Osteoblast (primary cell): ENCODE results near the gene GPR22. TPM values are rescaled to one million over a fixed set of nuclear protein-coding genes. Genes with fewer than 3 reads are reported as not detected.

Source experiments
- DNase-seq: peaks from one replicate; pipeline ENCODE4 v3.0.0; 2011; ENCODE audit warnings: low spot score, mixed read lengths; ENCODE audit not compliant: insufficient read length; ENCODE audit errors: missing footprints
- H2AFZ ChIP-seq: 2 replicates; pipeline ENCODE4 v1.6.0; 2011; ENCODE audit warnings: mild to moderate bottlenecking, low read length
- H3K27ac ChIP-seq: 2 replicates; pipeline ENCODE4 v1.5.1; 2011; ENCODE audit warnings: mild to moderate bottlenecking, low read depth, low read length, moderate library complexity
- H3K27me3 ChIP-seq: 2 replicates; pipeline ENCODE4 v1.6.0; 2012; ENCODE audit warnings: mild to moderate bottlenecking, control low read depth, inconsistent platforms, low read length, moderate library complexity; ENCODE audit not compliant: insufficient read depth
- H3K36me3 ChIP-seq: 2 replicates; pipeline ENCODE4 v1.5.1; 2011; ENCODE audit warnings: mild to moderate bottlenecking, low read length, control low read depth, moderate library complexity; ENCODE audit not compliant: insufficient read depth
- H3K4me1 ChIP-seq: 2 replicates; pipeline ENCODE4 v1.5.1; 2011; ENCODE audit warnings: mild to moderate bottlenecking, low read length, control low read depth, moderate library complexity; ENCODE audit not compliant: insufficient read depth
- H3K4me2 ChIP-seq: 2 replicates; pipeline ENCODE4 v1.6.0; 2011; ENCODE audit warnings: mild to moderate bottlenecking, low read length; ENCODE audit not compliant: insufficient read depth
- H3K4me3 ChIP-seq: fragments of 200-600 bp; sonication (generic); 3 replicates; pipeline ENCODE4 v1.5.1; 2012; ENCODE audit warnings: mild to moderate bottlenecking, low read length, inconsistent platforms; ENCODE audit not compliant: insufficient read depth
- H3K79me2 ChIP-seq: 2 replicates; pipeline ENCODE4 v1.6.0; 2012; ENCODE audit warnings: mild to moderate bottlenecking, low read length, control low read depth, inconsistent platforms; ENCODE audit not compliant: insufficient read depth
- H3K9me3 ChIP-seq: 2 replicates; pipeline ENCODE4 v1.5.1; 2011; ENCODE audit warnings: low read depth, low read length, control low read depth
- H4K20me1 ChIP-seq: 2 replicates; pipeline ENCODE4 v1.6.0; 2012; ENCODE audit warnings: mild to moderate bottlenecking, low read length, control low read depth; ENCODE audit not compliant: insufficient read depth
- CTCF ChIP-seq: IDR thresholded peaks from 2 replicates; pipeline ENCODE4 v1.5.1; 2011; ENCODE audit warnings: mild to moderate bottlenecking, low read depth, low read length, moderate library complexity; ENCODE audit errors: extremely low read depth
- total RNA-seq: library from RNA; depleted of rRNA; stranded (reverse); fragments of >200 nt; gene quantifications from 2 replicates; pipeline ENCODE4 v1.2.3, GENCODE V29; 2012

The GPR22 gene
- not detected in 2 replicates for total RNA-seq

- H3K4me2 ChIP-seq: no peak within 1 kb of the TSS
- H3K27ac ChIP-seq: no peak within 1 kb of the TSS
- no peak within 1 kb of the TSS for H3K4me3 ChIP-seq
- DNase-seq: no peak
- H2AFZ ChIP-seq: no peak within 1 kb of the TSS
- H3K9me3 ChIP-seq: no peaks in the 10 kb centered on the region
- H3K4me1 ChIP-seq: no peaks in the 10 kb centered on the region
- no peaks in the 10 kb centered on the region for H3K36me3 ChIP-seq
- no peaks in the 10 kb centered on the region for H3K27me3 ChIP-seq
- no peaks in the 10 kb centered on the region for H3K79me2 ChIP-seq
- TF ChIP-seq CTCF: no peak
- no peaks in the 10 kb centered on the region for H4K20me1 ChIP-seq
Observed at GRCh38 chr7:107469929-107470328, at the start of gene GPR22. TSS of gene GPR22 (plus strand) at chr7:107470057. CDS start at chr7:107474061, 4,004 bp downstream.

- H3K27ac ChIP-seq: no peak overlapping the region
- H2AFZ ChIP-seq: no peak overlapping the region
- no peaks in the 10 kb centered on the region for H3K36me3 ChIP-seq
- H3K9me3 ChIP-seq: no peaks in the 10 kb centered on the region
- H3K27me3 ChIP-seq: no peaks in the 10 kb centered on the region
- DNase-seq: peak; percentile 11
- H3K4me3 ChIP-seq: no peak overlapping the region
- H3K4me1 ChIP-seq: no peaks in the 10 kb centered on the region
- H3K79me2 ChIP-seq: no peaks in the 10 kb centered on the region
- TF ChIP-seq CTCF: no peak
- H4K20me1 ChIP-seq: peaks cover 2% of the 10 kb centered on the region
- H3K4me2 ChIP-seq: no peak overlapping the region
Observed at GRCh38 chr7:107427462-107427861, 42.4 kb upstream of the GPR22 start.

GRCh38 chr7:107428642-107429041 is 41.2 kb upstream of the GPR22 start:
- Histone ChIP-seq H3K4me3 (no peak overlapping the region), H3K4me1 (no peaks in the 10 kb centered on the region), H3K4me2 (no peak overlapping the region), H2AFZ (no peak overlapping the region), H3K27me3 (no peaks in the 10 kb centered on the region), H3K36me3 (no peaks in the 10 kb centered on the region), H3K9me3 (no peaks in the 10 kb centered on the region), H3K27ac (no peak overlapping the region), H4K20me1 (peaks cover 2% of the 10 kb centered on the region), H3K79me2 (peaks cover 2% of the 10 kb centered on the region)
- DNase-seq: no peak
- TF ChIP-seq CTCF: no peak

GRCh38 chr7:107430057-107430456 is 39.8 kb upstream of the GPR22 start:
- TF ChIP-seq CTCF: no peak
- Histone ChIP-seq H2AFZ (no peak overlapping the region), H3K4me1 (no peaks in the 10 kb centered on the region), H3K4me3 (no peak overlapping the region), H3K27ac (no peak overlapping the region), H3K27me3 (no peaks in the 10 kb centered on the region), H4K20me1 (peaks cover 2% of the 10 kb centered on the region), H3K79me2 (peaks cover 2% of the 10 kb centered on the region), H3K36me3 (no peaks in the 10 kb centered on the region), H3K9me3 (no peaks in the 10 kb centered on the region), H3K4me2 (no peak overlapping the region)
- no peak for DNase-seq
